ENCODE measurements around the gene PRPF38A.

The PRPF38A gene

DNA sequence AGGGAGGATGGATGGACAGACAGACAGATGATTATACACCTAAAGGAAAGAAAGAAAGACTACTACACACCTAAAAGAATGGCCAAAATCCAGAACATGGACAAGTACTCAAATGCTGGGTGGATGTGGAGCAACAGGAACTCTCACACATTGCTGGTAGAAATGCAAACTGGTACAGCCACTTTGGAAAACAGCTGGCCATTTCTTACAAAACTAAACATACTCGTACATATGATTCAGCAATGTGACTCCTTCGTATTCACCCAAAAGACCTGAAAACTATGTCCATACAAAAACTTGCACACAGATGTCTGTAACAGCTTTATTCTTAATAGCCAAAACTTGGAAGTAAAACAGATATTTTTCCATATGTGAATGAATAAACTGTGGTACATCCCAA is 51.3 kb downstream of the PRPF38A start:
- DNase-seq (ENCODE audit: extremely low read depth in 1 of 2, low read depth in 1 of 2) = no peak

DNA sequence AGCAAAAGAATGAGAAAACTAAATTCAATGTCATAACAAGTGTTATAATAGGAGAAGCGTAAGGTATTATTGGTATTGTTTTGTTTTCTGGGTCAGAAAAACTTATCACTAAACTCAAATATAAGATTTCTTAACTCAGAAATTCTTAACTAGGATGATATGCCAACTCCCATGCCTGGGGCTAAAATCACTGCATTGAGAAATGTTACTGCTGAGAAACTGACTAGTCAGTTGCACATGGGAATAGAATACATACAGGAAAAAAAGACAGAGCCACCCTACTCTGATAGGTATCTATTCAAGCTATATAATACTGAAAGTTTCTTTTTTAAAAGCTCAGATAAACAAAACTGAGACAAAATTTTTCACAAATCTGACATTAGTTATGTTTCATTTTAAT is 56.3 kb downstream of the PRPF38A start:
- no peak for DNase-seq (ENCODE audit: extremely low read depth in 1 of 2, low read depth in 1 of 2)

DNA sequence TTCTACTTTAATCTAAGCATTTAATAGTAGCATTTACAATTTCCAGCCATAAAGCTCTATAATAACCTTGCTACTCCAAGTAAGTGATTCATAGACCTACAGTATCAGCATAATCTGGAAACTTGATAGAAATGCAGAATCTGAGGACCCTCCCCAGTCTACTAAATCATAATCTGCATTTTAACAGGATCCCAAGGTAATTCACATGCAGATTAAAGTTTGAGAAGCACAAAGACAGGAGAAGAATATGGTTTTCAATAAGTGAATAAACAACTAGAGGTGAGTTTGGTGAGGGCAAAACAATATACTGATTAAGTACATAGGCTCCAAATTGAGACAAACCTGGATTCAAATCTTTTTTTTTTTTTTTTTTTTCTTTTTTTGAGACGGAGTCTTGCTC is 57.4 kb downstream of the PRPF38A start:
- DNase-seq (ENCODE audit: extremely low read depth in 1 of 2, low read depth in 1 of 2) = no peak

- no peak for DNase-seq (ENCODE audit: extremely low read depth in 1 of 2, low read depth in 1 of 2)
Measured at GRCh38 chr1:52463891-52464290, 59.5 kb downstream of the PRPF38A start.

- no peak for DNase-seq (ENCODE audit: extremely low read depth in 1 of 2, low read depth in 1 of 2)
Measured at GRCh38 chr1:52469108-52469507, 64.7 kb downstream of the PRPF38A start.
